Neural cell (in vitro differentiated cells): ENCODE results near the gene SYT7. TPM values are rescaled to one million over a fixed set of nuclear protein-coding genes. Genes with fewer than 3 reads are reported as not detected.
"Not testable (repeated sequence)": the region's sequence is repeated elsewhere in the genome, so short reads cannot be mapped to it uniquely, and the experiment has no call there.

Source experiments
- H2AFZ ChIP-seq: fragments of 200-600, 300-800 bp; sonication (generic), shearing (Covaris generic); 2 replicates; pipeline ENCODE4 v1.6.0; 2014; ENCODE audit warnings: low read depth, mild to moderate bottlenecking, antibody characterized with exemption, low read length, moderate library complexity
- H3F3A ChIP-seq: fragments of 200-600 bp; shearing (Covaris generic); 2 replicates; pipeline ENCODE4 v1.6.1; 2016; ENCODE audit warnings: mild to moderate bottlenecking, moderate library complexity, mixed read lengths, antibody characterized with exemption, low read length; ENCODE audit not compliant: insufficient read depth, poor library complexity, severe bottlenecking
- H3K27ac ChIP-seq: fragments of 200-600, 300-800 bp; sonication (generic), shearing (Covaris generic); 2 replicates; pipeline ENCODE4 v1.5.1; 2014; ENCODE audit warnings: mild to moderate bottlenecking, low read length, moderate library complexity
- H3K27me3 ChIP-seq: fragments of 300-800, 200-600 bp; sonication (generic), shearing (Covaris generic); 2 replicates; pipeline ENCODE4 v1.6.0; 2014; ENCODE audit warnings: mild to moderate bottlenecking, low read depth, low read length, moderate library complexity; ENCODE audit not compliant: insufficient read depth
- H3K36me3 ChIP-seq: fragments of 300-800, 200-600 bp; sonication (generic), shearing (Covaris generic); 2 replicates; pipeline ENCODE4 v1.5.1; 2014; ENCODE audit warnings: mild to moderate bottlenecking, antibody characterized with exemption, low read length, moderate library complexity; ENCODE audit not compliant: insufficient read depth
- H3K4me2 ChIP-seq: fragments of 300-800, 200-600 bp; sonication (generic), shearing (Covaris generic); 2 replicates; pipeline ENCODE4 v1.6.0; 2014; ENCODE audit warnings: mild to moderate bottlenecking, low read length
- H3K4me3 ChIP-seq: fragments of 300-800, 200-600 bp; sonication (generic), shearing (Covaris generic); 2 replicates; pipeline ENCODE4 v1.5.1; 2014; ENCODE audit warnings: mild to moderate bottlenecking, low read length, moderate library complexity
- H3K79me2 ChIP-seq: fragments of 200-600 bp; shearing (Covaris generic); replicated peaks from 2 replicates; pipeline ENCODE4 v1.6.0; 2014; ENCODE audit warnings: mild to moderate bottlenecking, low read length, moderate library complexity; ENCODE audit not compliant: insufficient read depth
- H3K9ac ChIP-seq: fragments of 300-800, 200-600 bp; sonication (generic), shearing (Covaris generic); 2 replicates; pipeline ENCODE4 v1.6.1; 2016; ENCODE audit warnings: mild to moderate bottlenecking, low read length, mixed read lengths
- H3K9me2 ChIP-seq: fragments of 200-600 bp; shearing (Covaris generic); 2 replicates; pipeline ENCODE4 v1.6.1; 2016; ENCODE audit warnings: mild to moderate bottlenecking, low read length, mixed read lengths; ENCODE audit not compliant: insufficient read depth
- H3K9me3 ChIP-seq: fragments of 200-600, 300-800 bp; sonication (generic), shearing (Covaris generic); 2 replicates; pipeline ENCODE4 v1.6.1; 2016; ENCODE audit warnings: mild to moderate bottlenecking, mixed run types, low read length, moderate library complexity, mixed read lengths
- H4K20me1 ChIP-seq: fragments of 200-600 bp; shearing (Covaris generic); 2 replicates; pipeline ENCODE4 v1.6.1; 2016; ENCODE audit warnings: mild to moderate bottlenecking, mixed run types; ENCODE audit not compliant: insufficient read depth
- CTCF ChIP-seq: fragments of 450-650 bp; IDR thresholded peaks from 2 replicates; pipeline ENCODE4 v1.5.1; 2014; ENCODE audit warnings: antibody characterized with exemption, mild to moderate bottlenecking, moderate library complexity; ENCODE audit not compliant: poor library complexity, severe bottlenecking
- EP300 ChIP-seq: fragments of 450-650 bp; conservative IDR thresholded peaks from 2 replicates; pipeline ENCODE4 v1.6.1; 2014; ENCODE audit warnings: antibody characterized with exemption, mild to moderate bottlenecking, moderate library complexity; ENCODE audit not compliant: poor library complexity, severe bottlenecking
- EZH2 ChIP-seq: fragments of 200-600, 300-800 bp; shearing (Covaris generic), sonication (generic); IDR thresholded peaks from 2 replicates; pipeline ENCODE4 v1.6.1; 2014; ENCODE audit warnings: antibody characterized with exemption, low read length, borderline replicate concordance, mild to moderate bottlenecking; ENCODE audit not compliant: insufficient read depth, poor library complexity, severe bottlenecking
- MXI1 ChIP-seq: fragments of 450-650 bp; conservative IDR thresholded peaks from 2 replicates; pipeline ENCODE4 v1.6.1; 2014; ENCODE audit warnings: antibody characterized with exemption, mild to moderate bottlenecking; ENCODE audit not compliant: poor library complexity, severe bottlenecking
- RAD21 ChIP-seq: fragments of 450-650 bp; conservative IDR thresholded peaks from 2 replicates; pipeline ENCODE4 v1.6.1; 2014; ENCODE audit warnings: antibody characterized with exemption, mild to moderate bottlenecking, moderate library complexity
- REST ChIP-seq: IDR thresholded peaks from 2 replicates; pipeline ENCODE4 v1.6.1; 2012; ENCODE audit warnings: borderline replicate concordance
- SMC3 ChIP-seq: fragments of 450-650 bp; conservative IDR thresholded peaks from 2 replicates; pipeline ENCODE4 v1.6.1; 2014; ENCODE audit warnings: antibody characterized with exemption, mild to moderate bottlenecking, moderate library complexity; ENCODE audit not compliant: poor library complexity
- TAF1 ChIP-seq: IDR thresholded peaks from 2 replicates; pipeline ENCODE4 v1.6.1; 2012; ENCODE audit warnings: low read depth
- polyA plus RNA-seq: library from polyadenylated mRNA; depleted of rRNA; stranded (reverse); fragments of >200 nt; gene quantifications from 2 replicates; pipeline ENCODE4 v1.2.3, GENCODE V29; 2014

Gene SYT7
- polyA plus RNA-seq, 1 donor from 2014 or later = 14.0 TPM

GRCh38 chr11:61480261-61480993 lies 100.4 kb downstream of the SYT7 start:
- H3K9ac ChIP-seq = peak overlapping the region; percentile 59
- TF ChIP-seq RAD21 = no peak
- TF ChIP-seq REST = no peak
- no peak for TF ChIP-seq EP300
- H3K4me2 ChIP-seq = peak overlapping the region; percentile 76
- no peaks in the 10 kb centered on the region for H4K20me1 ChIP-seq
- no peaks in the 10 kb centered on the region for H3K79me2 ChIP-seq
- no peaks in the 10 kb centered on the region for H3K27me3 ChIP-seq
- peak overlapping the region; percentile 58 for H3K4me3 ChIP-seq
- no peaks in the 10 kb centered on the region for H3K36me3 ChIP-seq
- peak overlapping the region; percentile 78 for H3K27ac ChIP-seq
- no peaks in the 10 kb centered on the region for H3K9me3 ChIP-seq
- no peaks in the 10 kb centered on the region for H3K9me2 ChIP-seq
- no peak overlapping the region for H2AFZ ChIP-seq
- H3F3A ChIP-seq = peaks cover 6% of the 10 kb centered on the region

DNA sequence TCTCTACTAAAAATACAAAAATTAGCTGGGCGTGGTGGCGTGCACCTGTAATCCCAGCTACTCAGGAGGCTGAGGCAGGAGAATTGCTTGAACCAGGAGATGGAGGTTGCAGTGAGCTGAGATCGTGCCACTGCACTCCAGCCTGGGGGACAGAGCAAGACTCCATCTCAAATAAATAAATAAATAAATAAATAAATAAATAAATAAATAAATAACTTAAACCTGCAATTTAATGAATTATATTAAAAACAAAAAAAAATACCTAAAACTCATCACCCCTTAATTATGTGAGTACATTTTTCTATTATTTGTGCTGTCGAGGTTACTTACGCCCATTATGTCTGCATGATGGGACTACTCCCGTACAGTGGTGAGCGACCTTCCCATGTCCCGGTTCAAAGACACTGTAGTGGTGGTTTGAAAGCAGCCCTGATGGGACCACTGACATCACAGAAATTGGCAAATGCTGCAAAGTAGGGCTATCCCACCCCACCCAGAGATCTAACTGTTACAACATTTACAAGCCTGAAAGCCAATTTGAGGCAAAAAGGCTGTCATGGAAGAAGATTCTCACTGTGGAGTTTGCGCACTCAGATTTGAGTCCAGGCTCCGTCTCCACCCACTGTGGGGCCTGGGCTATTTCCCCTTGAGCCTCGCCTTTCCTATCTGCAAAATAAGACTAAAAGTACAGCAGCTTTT lies 101.4 kb downstream of the SYT7 start:
- not testable (repeated sequence) for H3K9me3 ChIP-seq, H3F3A ChIP-seq, H3K27ac ChIP-seq, H3K4me2 ChIP-seq, H4K20me1 ChIP-seq, H3K79me2 ChIP-seq, H3K36me3 ChIP-seq, H3K27me3 ChIP-seq, H3K9ac ChIP-seq, H3K4me3 ChIP-seq, H3K9me2 ChIP-seq, H2AFZ ChIP-seq

GRCh38 chr11:61477727-61478148 lies 103.1 kb downstream of the SYT7 start:
- peaks cover 6% of the 10 kb centered on the region for H3F3A ChIP-seq
- no peaks in the 10 kb centered on the region for H3K9me2 ChIP-seq
- no peaks in the 10 kb centered on the region for H3K79me2 ChIP-seq
- peak; percentile 96 for TF ChIP-seq RAD21
- no peak for TF ChIP-seq MXI1
- peak; percentile 97 for TF ChIP-seq CTCF
- TF ChIP-seq TAF1 = no peak
- no peak for TF ChIP-seq EZH2
- no peak for TF ChIP-seq EP300
- peak; percentile 98 for TF ChIP-seq SMC3
- H3K36me3 ChIP-seq = no peaks in the 10 kb centered on the region
- peak overlapping the region; percentile 33 for H3K9ac ChIP-seq
- H3K4me3 ChIP-seq = no peak overlapping the region
- H4K20me1 ChIP-seq = no peaks in the 10 kb centered on the region
- no peak overlapping the region for H3K4me2 ChIP-seq
- H3K27ac ChIP-seq = no peak overlapping the region
- no peaks in the 10 kb centered on the region for H3K9me3 ChIP-seq
- H2AFZ ChIP-seq = no peak overlapping the region
- H3K27me3 ChIP-seq = no peaks in the 10 kb centered on the region
